ENCODE measurements around the gene RRBP1.

DNA sequence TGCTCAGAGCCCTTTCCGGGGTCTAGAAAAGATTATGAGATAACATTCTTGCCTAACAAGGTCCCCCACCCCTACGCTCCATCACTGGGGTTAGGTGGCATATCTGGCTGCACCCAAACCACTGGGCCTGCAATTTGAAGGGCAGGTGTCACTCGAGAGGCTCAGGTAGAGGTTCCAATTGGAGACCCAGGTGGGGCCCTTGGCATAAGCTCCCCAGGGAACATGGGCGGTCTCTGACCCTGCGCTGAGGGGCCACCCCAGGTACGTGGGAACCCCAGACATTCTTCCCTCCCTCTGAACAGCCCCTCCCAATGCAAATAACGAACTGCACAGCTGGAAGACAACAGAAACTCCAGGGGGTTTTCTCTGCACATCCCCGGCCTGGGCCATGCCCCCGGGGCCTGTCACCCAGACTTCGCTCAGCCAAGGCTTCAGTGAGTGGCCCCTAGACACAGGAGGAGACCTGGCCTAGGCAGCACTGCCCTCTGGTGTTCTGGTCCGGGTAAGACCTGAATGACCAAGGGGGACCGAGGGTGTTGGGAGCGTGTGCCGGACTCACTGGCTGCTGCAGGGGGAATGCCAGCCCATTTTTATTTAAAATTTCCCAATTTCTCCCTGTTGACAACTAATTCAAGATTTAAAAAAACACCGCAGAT lies 64.7 kb downstream of the RRBP1 start:
- TF ChIP-seq, protein P1, sequence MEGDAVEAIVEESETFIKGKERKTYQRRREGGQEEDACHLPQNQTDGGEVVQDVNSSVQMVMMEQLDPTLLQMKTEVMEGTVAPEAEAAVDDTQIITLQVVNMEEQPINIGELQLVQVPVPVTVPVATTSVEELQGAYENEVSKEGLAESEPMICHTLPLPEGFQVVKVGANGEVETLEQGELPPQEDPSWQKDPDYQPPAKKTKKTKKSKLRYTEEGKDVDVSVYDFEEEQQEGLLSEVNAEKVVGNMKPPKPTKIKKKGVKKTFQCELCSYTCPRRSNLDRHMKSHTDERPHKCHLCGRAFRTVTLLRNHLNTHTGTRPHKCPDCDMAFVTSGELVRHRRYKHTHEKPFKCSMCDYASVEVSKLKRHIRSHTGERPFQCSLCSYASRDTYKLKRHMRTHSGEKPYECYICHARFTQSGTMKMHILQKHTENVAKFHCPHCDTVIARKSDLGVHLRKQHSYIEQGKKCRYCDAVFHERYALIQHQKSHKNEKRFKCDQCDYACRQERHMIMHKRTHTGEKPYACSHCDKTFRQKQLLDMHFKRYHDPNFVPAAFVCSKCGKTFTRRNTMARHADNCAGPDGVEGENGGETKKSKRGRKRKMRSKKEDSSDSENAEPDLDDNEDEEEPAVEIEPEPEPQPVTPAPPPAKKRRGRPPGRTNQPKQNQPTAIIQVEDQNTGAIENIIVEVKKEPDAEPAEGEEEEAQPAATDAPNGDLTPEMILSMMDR (IDR thresholded peaks at IDR 0.05) = peak; percentile 37 to 51 (median 44)
- TF ChIP-seq POLR2A (IDR thresholded peaks at IDR 0.05) = no peak
